HG03575 (cell line): ENCODE measurements around the gene FILIP1L.

Experiments used
- ATAC-seq: cut with Tn5 transposase; IDR thresholded peaks from one replicate; pipeline ENCODE4 v1.9.1; 2021; ENCODE audit not compliant: unreplicated experiment, insufficient number of reproducible peaks, low FRiP score; ENCODE audit errors: extremely low read depth

FILIP1L gene

DNA sequence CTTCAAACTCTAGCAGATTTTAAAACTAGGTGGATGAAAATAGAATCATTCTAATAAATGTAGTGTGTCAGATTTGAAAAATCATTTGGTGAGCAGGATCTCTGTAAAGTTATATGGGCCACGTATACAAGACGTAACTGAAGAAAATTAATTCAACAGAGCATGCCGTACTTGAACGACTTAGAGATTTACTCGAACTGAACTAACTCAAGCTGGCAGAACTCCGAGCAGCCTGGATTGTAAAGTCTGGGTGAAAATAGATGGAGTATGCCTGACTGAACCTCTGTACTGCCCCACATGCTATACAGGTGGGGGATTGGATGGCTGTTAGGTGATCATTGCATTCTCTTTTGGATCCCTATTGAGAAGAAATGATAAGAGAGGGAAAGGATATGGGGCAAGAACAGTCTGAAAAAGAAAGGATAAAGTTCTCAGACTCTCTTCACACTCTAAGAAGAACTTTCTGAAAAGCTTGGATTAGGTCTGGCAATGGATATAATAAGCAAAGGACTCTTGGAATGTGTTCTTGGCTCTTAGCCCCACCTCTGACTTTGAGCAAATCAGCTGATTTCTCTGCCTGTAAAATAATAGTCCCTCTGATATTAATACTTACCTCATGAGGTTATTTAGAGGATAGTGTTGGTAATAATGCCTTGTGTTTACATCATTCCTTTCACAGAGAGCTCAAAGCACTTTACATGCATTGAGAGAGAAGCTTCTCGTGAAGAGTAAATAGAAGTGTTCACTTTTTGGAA is 147.5 kb downstream of the FILIP1L start:
- no peak for ATAC-seq

DNA sequence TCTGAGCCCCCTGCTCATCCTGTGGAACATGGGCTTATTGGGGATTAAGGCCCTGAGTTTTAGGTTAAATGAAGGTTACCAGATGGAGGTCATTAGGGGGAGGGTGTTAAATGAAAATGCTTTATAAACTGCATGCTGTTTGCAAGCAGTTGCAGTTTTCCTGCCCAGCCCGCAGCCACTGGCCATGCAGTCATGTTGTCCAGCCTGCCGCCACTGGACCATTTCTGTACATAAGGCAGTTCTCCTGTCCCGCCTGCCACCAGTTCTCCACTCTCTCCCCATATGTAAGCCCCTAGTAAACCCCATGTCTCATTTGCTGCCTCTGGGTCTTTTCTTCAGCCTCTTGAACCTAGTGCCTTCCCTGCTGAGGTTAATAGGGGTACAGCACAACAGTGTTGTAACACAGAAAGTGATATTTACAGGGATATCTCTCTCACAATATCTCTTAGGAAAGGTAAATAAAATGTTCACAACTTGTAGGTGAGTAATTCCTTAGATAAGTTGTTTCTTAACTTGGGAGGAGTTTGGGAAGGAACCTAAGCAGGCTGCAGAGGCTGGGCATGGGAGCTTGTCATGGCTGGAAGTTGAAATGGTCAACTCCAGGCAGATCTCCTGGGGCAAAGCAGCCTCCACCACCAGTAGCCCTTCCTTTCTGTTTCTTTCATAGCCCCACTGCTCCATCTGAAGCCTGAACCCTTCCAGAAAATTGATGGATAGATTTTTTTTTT is 148.5 kb downstream of the FILIP1L start:
- no peak for ATAC-seq

DNA sequence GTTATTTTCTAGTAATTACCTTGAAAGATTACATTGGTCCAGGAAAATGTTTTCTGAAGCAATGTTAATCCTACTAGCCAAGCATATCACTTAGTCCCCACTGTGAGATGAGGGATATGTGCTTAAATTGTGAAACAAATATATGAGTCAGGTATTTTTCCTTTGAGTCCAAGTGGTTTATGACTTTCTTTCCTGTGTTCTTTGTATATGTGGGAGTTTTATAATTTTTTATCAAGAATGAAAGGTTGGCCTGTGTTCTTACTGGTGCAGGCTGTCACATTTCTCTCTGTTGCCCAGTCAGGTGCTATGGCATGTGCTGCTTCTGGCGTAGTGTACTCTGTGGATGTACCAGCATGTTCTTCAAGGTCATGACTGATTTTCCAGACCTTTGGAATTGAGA is 149.2 kb downstream of the FILIP1L start:
- no peak for ATAC-seq

DNA sequence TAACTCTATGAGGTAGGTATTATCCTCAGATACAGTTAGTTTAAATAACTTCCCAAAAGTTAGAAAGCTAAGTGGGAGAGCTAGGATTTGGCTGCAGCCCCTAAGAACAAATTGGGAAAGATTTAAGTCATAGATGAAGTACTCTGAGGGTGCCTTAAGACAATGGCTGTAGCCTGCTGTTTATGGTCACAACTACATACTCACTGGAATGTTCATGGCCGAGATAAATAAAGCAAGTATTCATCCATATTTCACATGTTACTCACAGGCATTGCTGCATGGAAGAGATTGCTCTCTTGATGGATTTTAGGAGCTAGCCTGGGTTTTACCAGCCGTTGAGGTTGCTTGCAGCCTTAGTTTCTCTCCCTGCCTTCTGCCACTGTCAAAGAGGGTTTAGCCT is 151.6 kb downstream of the FILIP1L start:
- ATAC-seq = no peak

DNA sequence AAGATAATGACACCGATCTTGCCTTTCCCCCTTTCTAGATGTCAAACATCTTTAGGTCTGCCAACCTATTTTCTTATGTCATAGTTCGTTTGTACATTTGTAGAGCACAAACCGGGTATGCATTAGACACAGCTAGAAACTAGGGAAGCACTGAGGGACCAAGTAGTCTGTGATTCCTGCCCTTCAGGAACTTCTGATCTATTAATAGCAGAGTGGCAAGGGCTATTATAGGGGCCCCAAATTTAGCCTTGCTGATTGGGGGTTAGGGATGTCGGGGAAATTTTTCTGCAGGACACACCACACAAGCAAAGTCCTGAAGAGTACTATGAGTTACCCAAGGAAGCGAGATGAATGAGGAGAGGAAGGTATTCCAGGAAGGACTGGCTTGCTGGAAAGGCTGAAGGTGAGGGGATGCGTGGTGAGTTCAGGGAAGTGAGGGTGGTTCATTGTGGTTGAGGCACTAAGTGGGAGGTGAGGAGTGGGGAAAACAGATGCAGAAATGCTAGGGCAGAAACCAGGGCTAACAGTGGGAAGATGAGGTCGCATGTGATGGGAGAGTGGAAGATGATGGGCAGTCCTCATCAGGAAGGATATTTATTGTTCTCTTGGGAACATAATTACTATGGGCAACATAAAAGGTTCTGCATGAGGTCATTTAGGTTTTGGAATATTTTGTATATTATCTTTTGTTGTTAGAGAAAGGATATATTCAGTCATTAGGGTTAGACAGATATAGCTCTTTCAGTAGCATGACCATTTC is 152.4 kb downstream of the FILIP1L start:
- no peak for ATAC-seq

DNA sequence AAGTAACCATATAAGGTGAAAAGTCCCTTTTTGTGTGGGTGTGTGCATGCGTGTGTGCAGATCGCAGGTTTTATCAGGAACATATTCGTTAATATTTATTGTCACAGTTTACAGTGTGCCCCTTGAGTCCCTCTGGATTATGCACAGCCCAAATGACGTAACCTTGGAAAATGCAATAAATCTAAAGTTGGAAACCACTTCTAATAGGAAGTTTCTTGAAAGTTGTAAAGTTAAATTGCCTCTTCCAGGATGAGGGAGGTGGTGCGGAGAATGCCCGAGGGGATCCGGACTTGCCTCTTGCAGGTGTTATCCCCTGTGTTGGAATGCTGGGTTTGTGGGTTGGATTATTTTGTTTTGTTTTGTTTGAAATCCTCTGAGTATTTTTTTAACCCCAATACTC is 153.4 kb downstream of the FILIP1L start:
- no peak for ATAC-seq

DNA sequence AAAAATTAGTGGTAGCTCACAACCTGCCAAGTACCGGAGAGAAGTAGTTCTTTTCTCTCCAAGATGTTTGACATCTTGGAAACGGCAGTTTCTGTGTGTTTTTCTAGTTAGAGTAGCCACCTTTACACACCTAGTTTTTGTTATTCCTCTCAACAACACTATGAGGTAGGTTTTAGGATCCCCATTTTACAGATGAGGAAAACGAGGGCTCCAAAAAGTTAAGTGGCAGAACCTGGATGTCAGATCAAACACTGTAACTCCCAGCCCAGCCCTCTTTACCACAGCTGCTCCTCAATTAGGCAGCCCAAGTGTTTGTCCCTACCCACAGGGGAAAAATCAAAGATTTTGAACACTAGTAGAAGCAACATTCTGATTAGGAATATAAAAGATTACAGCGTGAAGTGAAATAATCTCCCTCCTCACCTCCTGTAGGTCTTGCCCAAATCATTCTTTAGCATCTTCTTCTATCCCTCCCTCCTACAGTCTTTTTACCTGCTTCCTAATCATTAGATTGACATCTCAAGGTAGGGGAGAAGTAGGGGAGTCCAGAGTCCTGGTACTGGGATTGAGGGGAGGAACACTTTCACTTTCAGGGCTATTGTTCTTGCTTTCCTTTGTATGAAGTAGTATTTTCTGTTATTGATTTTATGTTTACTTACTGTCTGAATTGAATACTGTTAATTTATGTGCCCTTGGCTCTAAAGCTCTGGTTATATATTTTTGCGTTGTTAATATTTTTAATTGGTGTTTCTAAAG is 154.0 kb downstream of the FILIP1L start:
- ATAC-seq = no peak

DNA sequence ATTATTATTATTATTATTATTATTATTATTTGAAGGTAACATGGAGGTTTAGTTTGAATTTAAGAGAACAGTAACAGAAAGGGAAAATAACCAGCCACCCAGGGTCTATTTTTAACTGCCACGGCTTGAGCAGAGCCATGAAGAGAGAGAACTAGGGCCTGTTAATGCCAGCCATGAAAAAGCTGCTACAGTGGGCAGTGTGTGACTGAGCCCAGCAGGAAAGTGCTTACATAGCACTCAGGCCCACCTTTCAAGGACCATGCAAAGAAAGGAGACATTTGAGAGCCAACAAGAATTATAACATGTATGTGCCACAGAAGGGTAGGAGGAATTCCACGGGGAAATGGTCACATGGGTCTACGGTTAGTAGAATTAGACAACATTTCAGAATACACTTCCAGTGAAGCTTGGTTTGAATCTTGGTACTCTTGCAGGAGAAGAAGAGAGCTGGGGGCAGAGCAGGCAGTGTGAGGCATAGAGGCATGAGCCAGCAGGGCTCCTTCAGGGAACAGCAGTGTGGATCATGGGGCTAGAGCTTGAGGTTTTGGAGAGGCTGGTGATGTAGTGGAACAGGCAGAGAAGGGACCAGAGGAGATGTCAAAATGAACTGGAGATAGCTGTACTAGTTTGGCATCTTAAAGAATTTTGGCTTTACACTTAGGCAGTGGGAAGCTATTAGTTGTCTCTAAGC is 155.9 kb downstream of the FILIP1L start:
- no peak for ATAC-seq

DNA sequence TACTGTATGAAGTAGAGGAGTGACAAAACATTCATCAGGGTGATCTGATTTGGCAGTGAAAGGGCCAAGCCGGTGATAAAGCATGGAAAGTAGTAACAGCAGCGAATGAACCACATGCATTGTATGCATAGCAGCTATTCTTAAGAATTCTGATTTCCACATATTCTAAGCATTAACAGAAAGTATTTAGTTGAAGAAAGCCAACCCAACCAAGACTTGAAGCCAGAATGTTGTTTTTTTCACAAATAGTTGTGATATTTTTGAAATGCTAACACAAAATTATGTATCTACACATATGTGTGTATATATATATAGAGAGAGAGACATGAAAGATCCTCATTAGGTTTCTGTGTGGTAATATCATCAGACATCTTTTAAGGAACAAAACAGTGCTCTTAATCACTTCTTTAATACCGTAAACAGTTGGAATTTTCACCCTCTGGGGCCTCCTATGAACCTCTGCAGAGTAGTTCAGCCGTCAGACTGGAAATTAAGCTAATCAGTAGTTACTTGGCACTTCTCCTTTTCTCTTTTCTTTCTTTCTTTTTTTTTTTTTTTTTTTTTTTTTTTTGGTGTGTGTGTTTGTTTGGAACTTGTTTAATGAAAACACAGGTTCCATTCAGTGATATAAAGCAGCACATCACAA is 157.0 kb downstream of the FILIP1L start:
- ATAC-seq = no peak

DNA sequence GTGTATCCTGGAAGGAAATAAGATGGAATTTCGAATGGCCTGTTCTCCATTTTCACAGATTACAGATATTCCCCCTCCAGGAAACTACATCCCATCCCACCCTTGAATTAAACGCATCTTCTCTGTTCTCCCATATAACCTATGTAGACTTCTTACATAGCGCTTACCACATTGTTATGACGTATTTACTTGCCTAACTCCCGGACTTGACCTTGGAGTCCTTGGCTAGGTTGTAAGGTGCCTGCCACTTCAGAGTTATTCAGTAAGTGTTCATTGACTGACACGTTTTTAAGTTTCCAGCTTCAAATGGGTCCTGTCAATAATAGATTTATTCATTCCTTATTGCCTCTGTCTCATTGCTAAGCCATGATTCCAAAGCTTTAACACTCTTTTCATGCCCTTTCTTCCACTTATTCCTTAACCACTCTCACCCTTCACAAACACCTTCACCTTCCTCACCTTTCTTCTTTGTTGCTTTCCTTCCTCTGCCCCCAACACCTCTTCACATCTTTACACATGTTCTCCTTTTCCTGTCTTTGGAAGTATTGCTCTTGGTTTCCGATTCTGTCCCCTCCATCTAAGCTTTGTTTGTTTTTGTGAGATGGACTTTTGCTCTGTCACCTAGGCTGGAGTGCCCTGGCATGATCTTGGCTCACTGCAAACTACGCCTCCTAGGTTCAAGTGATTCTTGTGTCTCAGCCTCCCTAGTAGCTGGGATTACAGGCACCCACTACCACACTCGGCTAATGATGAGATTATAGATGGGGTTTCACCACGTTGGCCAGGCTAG is 158.3 kb downstream of the FILIP1L start:
- no peak for ATAC-seq

DNA sequence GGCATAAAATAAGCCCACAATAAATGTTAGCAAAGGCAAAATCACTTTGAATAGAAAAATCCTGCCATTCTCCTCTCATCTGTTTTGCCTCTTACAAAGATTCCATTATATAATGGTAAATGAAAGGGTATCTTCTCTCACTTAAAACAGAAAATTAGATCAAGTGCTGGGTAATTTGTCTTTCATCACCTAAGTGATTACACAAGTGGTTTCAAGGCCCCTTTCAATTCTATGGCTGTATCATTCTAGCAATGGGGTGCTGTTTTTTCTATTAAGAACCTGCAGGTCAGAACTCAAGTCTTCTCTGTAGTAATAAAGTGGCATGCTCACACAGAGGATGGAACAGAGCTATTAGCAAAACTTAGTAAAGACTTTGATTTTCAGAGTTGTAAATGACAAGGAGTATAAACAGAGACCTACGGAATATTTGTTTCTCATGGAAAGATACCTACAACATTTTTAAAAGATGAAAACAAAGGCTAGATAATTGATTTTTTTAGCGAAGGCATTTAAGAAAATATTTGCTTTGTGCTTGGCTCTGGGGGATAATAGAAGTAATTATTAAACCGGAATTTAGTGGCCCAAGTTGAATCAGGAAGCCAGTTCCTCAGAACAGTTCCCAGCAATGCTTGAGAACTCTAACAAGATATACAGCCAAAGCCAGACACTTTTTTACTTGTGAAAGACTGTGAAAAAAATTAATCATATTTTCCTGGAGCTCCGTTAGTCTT is 159.2 kb downstream of the FILIP1L start:
- ATAC-seq = no peak

DNA sequence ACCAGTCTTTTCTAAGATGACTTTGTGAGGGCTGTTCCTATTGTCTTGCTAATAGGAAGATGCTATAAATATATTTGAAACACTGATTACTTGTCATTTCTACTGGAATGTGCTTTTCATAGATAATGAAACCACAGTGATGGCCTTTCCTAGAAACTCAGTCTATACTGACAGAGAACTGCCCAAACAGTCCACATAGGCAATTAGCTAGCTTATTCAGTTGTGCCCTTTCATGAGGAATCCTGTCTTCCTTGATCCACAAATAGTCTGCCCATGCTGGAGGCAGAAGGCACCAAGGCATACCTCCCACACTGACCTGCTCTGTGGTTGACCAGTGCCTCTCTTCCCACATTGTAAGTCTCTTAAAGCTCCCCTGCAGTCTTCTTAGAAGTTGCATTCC is 160.7 kb downstream of the FILIP1L start:
- ATAC-seq = no peak

DNA sequence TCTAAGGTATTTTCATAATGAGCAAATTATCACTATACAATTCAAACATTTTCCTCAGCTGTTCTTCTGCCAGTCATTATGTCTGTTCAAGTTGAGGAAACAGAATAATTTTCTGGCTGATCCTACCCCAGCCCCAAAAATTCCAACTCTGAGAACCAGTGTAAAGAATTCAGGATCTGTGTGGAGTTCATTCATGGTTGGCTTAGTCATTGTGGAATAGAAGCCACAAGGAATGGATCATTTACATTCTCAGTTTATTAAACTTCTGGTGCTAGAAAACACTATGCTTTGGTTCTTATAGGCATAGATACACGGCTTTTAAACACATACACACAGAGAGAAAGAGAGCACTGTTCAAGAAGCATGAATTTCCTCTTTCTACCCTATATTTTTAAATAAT is 162.0 kb downstream of the FILIP1L start:
- ATAC-seq = no peak

DNA sequence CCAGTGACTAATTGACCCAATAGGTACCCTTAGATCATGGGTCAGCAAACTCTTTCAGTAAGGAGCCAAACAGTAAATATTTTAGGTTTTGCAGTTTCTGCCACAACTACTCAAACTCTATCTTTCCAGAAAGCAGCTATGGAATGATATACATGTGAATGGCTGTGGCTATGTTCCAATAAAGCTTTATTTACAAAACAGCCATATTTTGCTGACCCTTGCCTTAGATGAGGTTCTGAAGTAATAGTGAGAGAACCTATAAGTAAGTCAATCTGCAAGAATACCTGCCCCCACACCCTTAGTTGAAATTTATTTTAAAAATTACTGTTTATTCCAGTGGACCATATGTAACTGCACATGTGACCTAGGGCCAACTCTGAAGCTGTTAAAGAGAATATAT is 162.6 kb downstream of the FILIP1L start:
- no peak for ATAC-seq

DNA sequence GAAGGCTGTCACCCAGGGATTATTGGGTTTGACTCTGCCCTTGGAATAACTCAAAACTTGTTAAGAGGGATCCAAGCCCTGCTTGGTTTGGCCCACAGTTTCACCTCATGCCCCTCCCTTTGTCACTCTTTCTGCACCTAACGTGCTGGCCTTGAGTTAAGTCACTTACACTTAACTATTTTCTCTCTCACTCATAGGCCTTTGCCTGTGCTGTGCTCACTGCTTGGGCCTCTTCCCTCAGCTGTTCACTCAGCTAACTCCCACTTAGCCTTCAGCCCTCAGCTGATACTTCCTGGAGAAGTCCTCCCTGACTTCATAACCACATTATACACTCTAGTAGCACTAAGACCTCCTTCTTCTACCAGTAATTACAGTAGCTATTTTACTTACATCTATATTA is 163.4 kb downstream of the FILIP1L start:
- no peak for ATAC-seq

DNA sequence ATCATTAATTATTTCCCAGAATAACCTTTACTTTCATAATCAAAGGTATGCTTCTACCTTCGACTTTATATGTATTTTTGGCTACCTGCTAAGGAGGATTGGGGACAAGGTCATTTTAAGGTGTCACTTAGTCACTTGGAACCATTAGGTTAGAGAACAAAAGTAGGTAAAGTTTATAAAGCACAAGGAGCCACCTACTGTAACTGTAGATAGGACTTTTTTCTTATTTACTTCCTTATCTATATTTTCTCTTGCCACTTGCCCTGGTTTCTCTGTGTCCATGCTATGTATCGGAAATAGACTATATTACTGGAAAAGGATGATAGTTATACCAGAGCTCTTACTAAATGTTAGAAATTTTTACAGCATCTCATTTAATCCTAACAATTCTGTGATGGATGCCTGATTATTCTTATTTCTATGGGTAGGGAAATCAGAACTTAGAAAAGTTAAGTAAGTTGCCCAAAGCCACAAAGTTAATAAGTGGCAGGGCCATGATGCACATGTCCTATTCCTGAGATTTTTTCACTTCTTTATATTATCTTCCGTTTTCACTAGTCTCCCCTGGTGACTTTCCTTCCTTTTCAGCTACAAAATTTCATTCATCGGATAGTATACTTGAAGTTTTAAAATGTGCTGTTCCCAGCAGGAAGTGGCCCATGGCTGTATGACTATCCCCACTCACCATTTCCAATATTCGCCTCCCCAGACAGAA is 164.2 kb downstream of the FILIP1L start:
- ATAC-seq = no peak
